Breast epithelium (tissue), 4 donors: ENCODE data around the gene USP6NL. TPM values are rescaled to one million over a fixed set of nuclear protein-coding genes. Genes with fewer than 3 reads are reported as not detected.

Experiments
- DNase-seq, 2 donors: peaks; one replicate each; pipeline ENCODE4 v3.0.0-alpha.2; 2019; ENCODE audit warnings: low spot score in 2 of 2
- H3K27ac ChIP-seq, 2 donors: fragments of 200-600 bp; sonication (generic) in 1 of 2; one replicate each; pipeline ENCODE4 v1.5.1; 2016 to 2019; ENCODE audit warnings: mild to moderate bottlenecking in 1 of 2
- H3K27me3 ChIP-seq, 2 donors: fragments of 200-600 bp; sonication (generic) in 1 of 2; one replicate each; pipeline versions ENCODE4 v1.5.1 to v1.6.0; 2017 to 2019; ENCODE audit warnings: control low read depth in 1 of 2, mild to moderate bottlenecking in 1 of 2
- H3K36me3 ChIP-seq: fragments of 200-600 bp; one replicate; pipeline ENCODE4 v1.5.1; 2019
- H3K4me1 ChIP-seq, 2 donors: fragments of 200-600 bp; sonication (generic); one replicate each; pipeline ENCODE4 v1.5.1; 2016 to 2019; ENCODE audit warnings: control low read depth in 1 of 2
- H3K4me3 ChIP-seq, 3 donors: fragments of 200-600 bp; sonication (generic); 1 replicate in 2 of 3; 2 replicates in 1 of 3; pipeline ENCODE4 v1.5.1; 2016 to 2019; ENCODE audit warnings: mild to moderate bottlenecking in 3 of 3, moderate library complexity in 2 of 3
- H3K9me3 ChIP-seq, 2 donors: fragments of 200-600 bp; sonication (generic) in 1 of 2; one replicate each; pipeline ENCODE4 v1.5.1; 2016 to 2019; ENCODE audit warnings: control low read depth in 1 of 2
- CTCF ChIP-seq, 3 donors: fragments of 450-650 bp; IDR thresholded peaks; one replicate each; pipeline ENCODE4 v1.5.1; 2016 to 2017; ENCODE audit warnings: antibody characterized with exemption in 3 of 3, mild to moderate bottlenecking in 3 of 3, moderate library complexity in 3 of 3
- POLR2A ChIP-seq: fragments of 450-650 bp; IDR thresholded peaks from one replicate; pipeline ENCODE4 v1.6.1; 2016; ENCODE audit warnings: antibody characterized with exemption, mild to moderate bottlenecking, moderate library complexity
- POLR2AphosphoS5 ChIP-seq, 3 donors: sonication (generic); formaldehyde crosslinking; IDR thresholded peaks; one replicate each; pipeline ENCODE4 v1.6.1; 2017; ENCODE audit warnings: antibody characterized with exemption in 3 of 3
- intact Hi-C: fragments of 100-400 bp; cut with DNase I; formaldehyde crosslinking; loops from one replicate; pipeline ENCODE4 v1.15.1; 2023; ENCODE audit warnings: low total_unique reads
- total RNA-seq, 3 donors: library from RNA; depleted of rRNA; stranded (reverse); fragments of >200 nt; gene quantifications; one replicate each; pipeline ENCODE4 v1.1.0, GENCODE V29; 2016

USP6NL gene
- total RNA-seq, 3 donors from 2014 or later: 13.8 to 28.7 (median 19.7) TPM

DNA sequence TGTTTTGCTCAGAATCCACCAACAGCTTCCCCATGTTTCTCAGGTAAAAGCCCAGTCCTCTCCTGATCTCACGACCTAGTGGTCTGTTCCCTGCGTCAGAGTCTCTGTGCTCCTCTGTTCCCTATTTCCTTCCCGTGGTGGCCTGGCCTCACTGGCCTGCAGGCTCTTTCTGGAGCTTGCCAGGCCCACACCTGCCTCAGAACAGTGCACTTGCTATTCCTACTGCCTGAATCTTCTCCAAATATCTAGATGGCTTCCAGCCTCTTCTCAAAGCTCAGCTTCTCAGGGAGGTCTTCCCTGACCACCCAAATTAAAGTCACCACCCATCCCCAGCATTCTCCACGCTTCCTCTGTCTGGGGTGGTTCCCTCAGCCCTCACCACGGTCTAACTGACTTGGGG, 165.3 kb downstream of the USP6NL start:
- Histone ChIP-seq H3K36me3 (no peaks in the 10 kb centered on the region), H3K4me3 (no peak overlapping the region), H3K9me3 (no peaks in the 10 kb centered on the region), H3K27me3 (peaks cover 0 to 18% of the 10 kb centered on the region in 2 donors), H3K4me1 (no peaks in the 10 kb centered on the region), H3K27ac (no peak overlapping the region)
- no peak for DNase-seq
- no peak for TF ChIP-seq CTCF (IDR thresholded peaks at IDR 0.05)
- TF ChIP-seq POLR2A: no peak
- no peak for TF ChIP-seq POLR2AphosphoS5 (IDR thresholded peaks at IDR 0.05)
- intact Hi-C loops: no loop called here

DNA sequence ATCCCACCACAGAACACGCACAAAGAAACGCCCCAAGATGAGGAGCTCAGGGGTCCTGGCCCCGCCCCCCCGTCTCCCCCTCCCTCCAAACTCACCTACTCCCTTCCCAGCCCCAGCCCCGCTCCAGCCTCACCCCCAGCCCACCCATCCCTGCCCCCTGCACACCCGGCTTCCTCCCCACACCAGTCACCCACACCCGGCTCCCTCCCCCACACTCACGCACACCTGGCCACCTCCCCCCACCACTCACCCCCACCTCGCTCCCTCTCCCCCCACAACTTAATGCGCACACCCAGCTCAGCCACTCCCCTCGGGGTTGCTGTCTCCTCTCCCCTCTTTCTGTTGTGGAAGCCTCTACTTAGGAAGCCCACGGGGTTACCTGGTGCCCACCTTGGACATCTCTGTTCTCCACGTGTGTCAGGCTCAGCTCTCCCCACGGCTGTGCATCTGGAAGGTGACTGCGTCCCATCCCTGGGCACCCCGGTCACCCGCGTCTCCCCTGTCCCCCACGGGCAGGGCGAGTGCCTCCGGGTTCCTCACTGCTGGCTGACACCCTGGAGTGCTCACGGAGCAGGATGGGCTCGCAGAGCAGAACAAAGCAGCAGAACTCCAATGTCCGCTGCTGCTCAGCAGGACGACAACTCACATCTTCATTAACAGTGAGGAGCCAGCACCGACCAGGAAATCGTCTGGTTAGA, 166.8 kb downstream of the USP6NL start:
- DNase-seq: no peak

GRCh38 chr10:11444155-11444530, 167.3 kb downstream of the USP6NL start:
- Histone ChIP-seq H3K27ac (no peak overlapping the region), H3K9me3 (no peaks in the 10 kb centered on the region), H3K4me1 (no peaks in the 10 kb centered on the region), H3K4me3 (no peak overlapping the region), H3K27me3 (peaks cover 0 to 17% of the 10 kb centered on the region in 2 donors), H3K36me3 (no peaks in the 10 kb centered on the region)
- no peak for DNase-seq
- intact Hi-C loops: no loop called here
- TF ChIP-seq CTCF (IDR thresholded peaks at IDR 0.05): no peak
- no peak for TF ChIP-seq POLR2AphosphoS5 (IDR thresholded peaks at IDR 0.05)
- TF ChIP-seq POLR2A: no peak

More for the DNA sequence above, 166.8 kb downstream of the USP6NL start:
- no peak for TF ChIP-seq POLR2A
- Histone ChIP-seq H3K4me3 (no peak overlapping the region), H3K36me3 (no peaks in the 10 kb centered on the region), H3K9me3 (no peaks in the 10 kb centered on the region), H3K4me1 (no peaks in the 10 kb centered on the region), H3K27me3 (peaks cover 0 to 18% of the 10 kb centered on the region in 2 donors), H3K27ac (no peak overlapping the region)
- intact Hi-C loops: no loop called here

DNA sequence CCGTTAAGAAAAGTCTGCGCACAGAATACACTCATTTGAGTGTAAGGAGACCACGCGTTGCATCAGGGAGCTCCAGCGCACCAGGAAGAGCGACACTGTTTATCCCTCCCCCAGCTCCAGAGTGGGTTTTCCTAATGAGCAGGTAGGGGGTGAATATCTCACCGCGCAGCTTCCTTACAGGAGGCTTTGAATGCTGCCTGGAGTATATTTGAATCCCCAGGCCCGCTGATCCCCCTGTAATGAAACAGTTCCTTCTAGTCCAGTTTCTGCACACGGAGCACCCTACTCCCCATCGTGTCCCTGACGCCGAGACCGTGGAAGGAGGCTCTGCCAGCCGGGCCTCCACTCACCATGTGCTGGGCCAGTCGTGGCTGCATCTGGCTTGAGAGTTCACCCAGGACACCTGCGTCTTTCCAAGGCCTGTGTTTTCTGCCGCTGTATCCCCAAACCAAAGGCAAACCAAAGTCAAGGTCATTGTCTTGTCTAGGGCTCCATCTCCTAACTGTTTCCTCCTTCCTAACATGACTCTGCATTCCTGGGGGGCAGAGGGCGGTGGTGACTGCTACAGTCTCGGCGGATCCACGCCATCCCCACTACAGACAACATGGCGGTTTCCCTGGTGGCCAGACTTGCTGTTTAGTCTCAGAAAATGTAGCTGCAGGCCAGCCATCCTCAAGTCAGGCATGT, 167.8 kb downstream of the USP6NL start:
- Histone ChIP-seq H3K9me3 (no peaks in the 10 kb centered on the region), H3K4me1 (no peaks in the 10 kb centered on the region), H3K27ac (no peak overlapping the region), H3K27me3 (peaks cover 0 to 12% of the 10 kb centered on the region in 2 donors), H3K36me3 (no peaks in the 10 kb centered on the region), H3K4me3 (no peak overlapping the region)
- DNase-seq: no peak
- no peak for TF ChIP-seq CTCF (IDR thresholded peaks at IDR 0.05)
- no peak for TF ChIP-seq POLR2A
- no peak for TF ChIP-seq POLR2AphosphoS5 (IDR thresholded peaks at IDR 0.05)
- intact Hi-C loops: no loop called here

- intact Hi-C loops: no loop called here
- H3K4me3 ChIP-seq: no peak overlapping the region
- no peaks in the 10 kb centered on the region for H3K36me3 ChIP-seq
- no peaks in the 10 kb centered on the region for H3K4me1 ChIP-seq
- no peak overlapping the region for H3K27ac ChIP-seq
- H3K27me3 ChIP-seq: no peaks in the 10 kb centered on the region
- H3K9me3 ChIP-seq: no peaks in the 10 kb centered on the region
- no peak for TF ChIP-seq POLR2AphosphoS5 (IDR thresholded peaks at IDR 0.05)
- TF ChIP-seq POLR2A: no peak
- TF ChIP-seq CTCF (IDR thresholded peaks at IDR 0.05): no peak
- no peak for DNase-seq
Observed at GRCh38 chr10:11442001-11442773, 169.3 kb downstream of the USP6NL start.
